ENCODE results near the gene PTP4A1.

The PTP4A1 gene

GRCh38 chr6:63611560-63611959 is 39.3 kb downstream of the PTP4A1 start:
- Mint-ChIP-seq H3K27me3 (no peaks in the 10 kb centered on the region), H3K9me3 (no peaks in the 10 kb centered on the region), H3K4me3 (no peak overlapping the region), H3K36me3 (no peaks in the 10 kb centered on the region), H3K27ac (no peak overlapping the region), H3K4me1 (peaks cover 2% of the 10 kb centered on the region)
- ATAC-seq (ENCODE audit: low read depth) (no peak), DNase-seq (ENCODE audit: low spot score in 2 of 2) (no peak)

- DNase-seq (ENCODE audit: low spot score in 2 of 2), result no peak
Measured at GRCh38 chr6:63615590-63615989, 43.3 kb downstream of the PTP4A1 start.

More at GRCh38 chr6:63615590-63615989, 43.3 kb downstream of the PTP4A1 start:
- no peaks in the 10 kb centered on the region for H3K9me3 Mint-ChIP-seq
- H3K36me3 Mint-ChIP-seq, result no peaks in the 10 kb centered on the region
- H3K4me3 Mint-ChIP-seq, result no peak overlapping the region
- ATAC-seq (ENCODE audit: low read depth), result no peak
- peaks cover 2% of the 10 kb centered on the region for H3K4me1 Mint-ChIP-seq
- H3K27ac Mint-ChIP-seq, result no peak overlapping the region
- peaks cover 3% of the 10 kb centered on the region for H3K27me3 Mint-ChIP-seq

Data from memory B cell (primary cell).